PFSK-1 (cell line): Measurements from ENCODE around the gene COL19A1.

ENCODE experiments used
- FOXP2 ChIP-seq: optimal IDR thresholded peaks from 2 replicates; pipeline ENCODE3; 2011; ENCODE audit warnings: borderline replicate concordance, control low read depth, inconsistent platforms; ENCODE audit not compliant: insufficient read depth; ENCODE audit errors: extremely low read length, extremely low read depth
- POLR2AphosphoS5 ChIP-seq: IDR thresholded peaks from 2 replicates; pipeline ENCODE4 v1.6.1; 2012; ENCODE audit warnings: low read depth, mild to moderate bottlenecking, control low read depth, low read length, moderate library complexity
- REST ChIP-seq, 2 experiments: IDR thresholded peaks; 2 replicates each; pipeline versions ENCODE4 v1.6.1 to v1.8.0; 2011 to 2012; ENCODE audit warnings: low read depth in 2 of 2, low read length in 2 of 2, control low read depth in 1 of 2, inconsistent platforms in 1 of 2, mild to moderate bottlenecking in 1 of 2, moderate library complexity in 1 of 2; ENCODE audit not compliant: insufficient read depth in 1 of 2
- SIN3A ChIP-seq: IDR thresholded peaks from 2 replicates; pipeline ENCODE4 v1.6.1; 2012; ENCODE audit warnings: mild to moderate bottlenecking, low read length, moderate library complexity, borderline replicate concordance; ENCODE audit not compliant: insufficient read depth
- TAF1 ChIP-seq: IDR thresholded peaks from 2 replicates; pipeline ENCODE4 v1.6.1; 2012; ENCODE audit warnings: low read length, control low read depth, borderline replicate concordance; ENCODE audit not compliant: insufficient read depth

COL19A1 gene

GRCh38 chr6:70166088-70166958, 300.0 kb downstream of the COL19A1 start:
- TF ChIP-seq REST (IDR thresholded peaks at IDR 0.05; ENCODE audit: insufficient read depth in 1 of 2, low read depth in 2 of 2, low read length in 2 of 2) (no peak), POLR2AphosphoS5 (no peak), FOXP2 (no peak), TAF1 (no peak), SIN3A (no peak)

- TF ChIP-seq SIN3A (no peak), POLR2AphosphoS5 (no peak), TAF1 (no peak), FOXP2 (no peak), REST (IDR thresholded peaks at IDR 0.05; ENCODE audit: insufficient read depth in 1 of 2, low read depth in 2 of 2, low read length in 2 of 2) (no peak)
Measured at GRCh38 chr6:70168681-70169377, 302.5 kb downstream of the COL19A1 start.

GRCh38 chr6:70171236-70171635, 304.9 kb downstream of the COL19A1 start:
- no peak for TF ChIP-seq TAF1
- no peak for TF ChIP-seq FOXP2
- TF ChIP-seq SIN3A = no peak
- no peak for TF ChIP-seq POLR2AphosphoS5
- TF ChIP-seq REST (IDR thresholded peaks at IDR 0.05; ENCODE audit: insufficient read depth in 1 of 2, low read depth in 2 of 2, low read length in 2 of 2) = no peak

- TF ChIP-seq TAF1 (no peak), POLR2AphosphoS5 (no peak), REST (IDR thresholded peaks at IDR 0.05; ENCODE audit: insufficient read depth in 1 of 2, low read depth in 2 of 2, low read length in 2 of 2) (no peak), FOXP2 (no peak), SIN3A (no peak)
Measured at GRCh38 chr6:70172252-70172651, 305.9 kb downstream of the COL19A1 start.
